ENCODE data around the gene PI4K2A. TPM values are rescaled to one million over a fixed set of nuclear protein-coding genes. Genes with fewer than 3 reads are reported as not detected.
A peak's percentile ranks its signal among the peaks of the same experiment; 100 is the strongest.

Gene PI4K2A
- total RNA-seq, 3 donors from 2014 or later = 11.2 to 13.7 (median 11.7) TPM

DNA sequence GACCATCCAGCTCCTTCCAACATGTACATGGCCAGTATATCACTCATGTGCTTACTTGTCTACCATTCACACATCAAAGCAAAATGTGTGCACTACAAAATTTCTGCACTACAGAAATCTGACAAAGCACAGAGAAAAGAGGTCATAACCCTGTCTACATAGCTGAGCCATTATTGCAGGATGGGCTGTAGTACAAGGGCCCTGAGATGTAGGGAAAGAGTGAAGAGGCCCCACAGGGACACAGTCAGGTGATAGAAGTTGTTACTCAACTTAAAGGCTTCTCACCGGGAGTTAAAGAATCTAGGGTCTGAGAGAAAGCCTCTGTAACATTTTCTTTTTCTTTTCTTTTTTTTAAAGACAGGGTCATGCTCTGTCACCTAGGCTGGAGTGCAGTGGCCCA lies 29.1 kb downstream of the PI4K2A start:
- Histone ChIP-seq H3K9me3 (no peaks in the 10 kb centered on the region), H3K4me3 (no peak overlapping the region), H3K4me1 (ENCODE audit: low read depth) (no peaks in the 10 kb centered on the region), H3K36me3 (ENCODE audit: low read depth) (no peaks in the 10 kb centered on the region)
- TF ChIP-seq, protein P1, sequence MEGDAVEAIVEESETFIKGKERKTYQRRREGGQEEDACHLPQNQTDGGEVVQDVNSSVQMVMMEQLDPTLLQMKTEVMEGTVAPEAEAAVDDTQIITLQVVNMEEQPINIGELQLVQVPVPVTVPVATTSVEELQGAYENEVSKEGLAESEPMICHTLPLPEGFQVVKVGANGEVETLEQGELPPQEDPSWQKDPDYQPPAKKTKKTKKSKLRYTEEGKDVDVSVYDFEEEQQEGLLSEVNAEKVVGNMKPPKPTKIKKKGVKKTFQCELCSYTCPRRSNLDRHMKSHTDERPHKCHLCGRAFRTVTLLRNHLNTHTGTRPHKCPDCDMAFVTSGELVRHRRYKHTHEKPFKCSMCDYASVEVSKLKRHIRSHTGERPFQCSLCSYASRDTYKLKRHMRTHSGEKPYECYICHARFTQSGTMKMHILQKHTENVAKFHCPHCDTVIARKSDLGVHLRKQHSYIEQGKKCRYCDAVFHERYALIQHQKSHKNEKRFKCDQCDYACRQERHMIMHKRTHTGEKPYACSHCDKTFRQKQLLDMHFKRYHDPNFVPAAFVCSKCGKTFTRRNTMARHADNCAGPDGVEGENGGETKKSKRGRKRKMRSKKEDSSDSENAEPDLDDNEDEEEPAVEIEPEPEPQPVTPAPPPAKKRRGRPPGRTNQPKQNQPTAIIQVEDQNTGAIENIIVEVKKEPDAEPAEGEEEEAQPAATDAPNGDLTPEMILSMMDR (IDR thresholded peaks at IDR 0.05) = no peak
- intact Hi-C loops (cut with DNase I, micrococcal nuclease) = no loop called here
- ATAC-seq (no peak), DNase-seq (no peak)

DNA sequence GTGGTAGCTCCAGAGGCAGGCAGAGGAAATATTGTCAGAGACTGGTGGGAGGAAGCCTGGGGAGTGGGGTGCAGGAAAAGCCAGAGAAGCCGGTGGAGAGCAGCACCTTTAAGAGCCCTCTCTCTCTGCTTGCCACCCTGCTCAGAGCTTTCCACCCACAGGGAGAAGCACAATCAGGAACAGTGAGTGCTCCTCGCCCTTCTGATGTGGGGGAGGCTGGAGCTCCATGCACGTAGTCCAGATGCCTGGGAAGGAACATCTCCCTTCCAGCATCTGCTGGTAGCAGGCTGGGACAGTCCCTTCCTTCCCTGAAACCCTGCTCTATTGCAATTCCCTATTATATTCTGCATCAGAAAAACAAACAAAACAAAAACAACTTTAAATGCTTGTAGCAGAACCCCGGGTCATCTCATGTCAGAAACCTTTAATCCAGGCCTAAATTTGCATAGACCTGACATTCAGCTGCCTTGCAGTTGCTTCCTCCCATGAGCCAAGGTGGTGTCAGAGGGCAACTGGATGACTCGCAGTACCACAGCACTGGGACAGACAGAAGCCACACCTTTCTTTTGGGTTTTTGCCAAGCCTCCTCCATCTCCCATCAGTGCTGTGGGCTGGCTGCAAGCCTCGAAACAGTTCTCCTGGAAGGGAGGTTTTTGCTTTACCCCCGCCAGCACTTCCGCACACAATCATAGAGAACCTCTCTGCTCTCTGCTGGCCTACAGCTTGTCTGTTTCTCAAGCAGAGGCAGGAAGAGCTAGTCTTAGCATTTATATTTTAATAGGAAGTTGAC lies 33.5 kb downstream of the PI4K2A start:
- TF ChIP-seq, protein P1 (IDR thresholded peaks at IDR 0.05) = no peak
- DNase-seq (no peak), ATAC-seq (peak; percentile 15)
- intact Hi-C loops (cut with DNase I, micrococcal nuclease) = no loop called here
- Histone ChIP-seq H3K4me3 (no peak overlapping the region), H3K36me3 (ENCODE audit: low read depth) (no peaks in the 10 kb centered on the region), H3K4me1 (ENCODE audit: low read depth) (no peaks in the 10 kb centered on the region), H3K9me3 (no peaks in the 10 kb centered on the region)

DNA sequence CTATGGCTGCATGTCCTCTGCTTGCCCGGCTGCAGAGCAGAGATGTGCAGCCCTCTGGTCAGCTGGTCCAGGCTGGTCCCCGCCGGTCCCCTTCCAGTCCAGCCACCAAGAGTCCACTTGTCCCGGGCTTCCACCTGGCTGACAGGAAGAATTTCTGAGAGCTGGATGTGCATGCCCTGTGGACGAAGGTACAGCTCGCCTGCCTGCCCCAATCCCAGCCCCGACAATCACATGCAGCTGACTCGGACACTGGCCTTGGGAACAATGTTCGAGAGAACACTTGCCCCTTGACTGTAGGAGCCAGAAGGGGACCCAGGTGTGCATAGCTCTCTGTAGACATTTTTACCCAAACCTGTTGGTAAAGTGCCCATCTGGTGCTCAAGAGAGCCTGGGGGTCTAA lies 34.8 kb downstream of the PI4K2A start:
- intact Hi-C loops (cut with DNase I, micrococcal nuclease) = no loop called here
- Histone ChIP-seq H3K36me3 (ENCODE audit: low read depth) (no peaks in the 10 kb centered on the region), H3K4me3 (no peak overlapping the region), H3K4me1 (ENCODE audit: low read depth) (no peaks in the 10 kb centered on the region), H3K9me3 (no peaks in the 10 kb centered on the region)
- TF ChIP-seq, protein P1 (IDR thresholded peaks at IDR 0.05) = no peak
- DNase-seq (no peak), ATAC-seq (no peak)

DNA sequence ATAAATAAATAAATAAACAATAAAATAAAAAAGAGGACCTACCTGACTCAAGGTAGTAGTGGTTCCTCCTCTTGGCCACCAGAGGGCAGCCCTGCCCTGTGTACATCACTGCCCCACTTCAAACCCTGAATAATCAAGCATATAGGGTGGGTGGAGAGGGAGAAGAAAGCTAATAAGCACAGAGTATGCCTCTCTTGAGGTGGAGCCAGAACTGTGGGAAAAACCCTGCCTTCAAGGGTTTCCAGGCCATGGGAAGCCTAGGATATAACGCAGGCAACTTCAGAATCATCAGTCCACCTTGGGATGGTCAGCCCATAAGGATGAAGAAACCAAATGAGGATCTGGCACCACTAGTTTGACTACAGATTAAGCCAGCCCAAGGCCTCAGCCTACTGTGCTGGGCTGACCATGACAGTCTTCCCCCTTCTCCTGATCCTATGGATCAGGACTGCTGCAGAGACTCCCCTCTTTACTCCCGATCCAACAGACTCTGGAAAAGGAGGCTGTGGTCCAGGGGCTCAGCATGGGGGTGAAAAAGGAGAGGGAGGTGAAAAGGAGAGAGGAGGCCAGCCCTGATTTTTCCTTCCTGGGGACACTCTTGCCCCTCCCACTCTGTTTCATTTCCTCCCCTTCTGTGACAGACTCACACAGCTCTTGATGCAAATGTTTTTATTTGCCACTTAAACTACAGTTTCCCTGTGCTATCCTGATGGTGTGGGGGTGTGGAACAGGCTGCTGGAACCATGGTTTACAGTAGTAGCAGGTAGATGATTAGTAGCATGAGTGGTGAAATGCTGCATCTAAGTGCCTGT lies 36.5 kb downstream of the PI4K2A start:
- peaks cover 2% of the 10 kb centered on the region for H3K4me1 ChIP-seq (ENCODE audit: low read depth)
- DNase-seq (peak in 1 of 3 donors; percentile 45), ATAC-seq (peak; percentile 84)
- intact Hi-C loops (cut with DNase I, micrococcal nuclease) = no loop called here
- TF ChIP-seq, protein P1 (IDR thresholded peaks at IDR 0.05) = peak; percentile 74
- H3K4me3 ChIP-seq = no peak overlapping the region
- no peaks in the 10 kb centered on the region for H3K9me3 ChIP-seq
- H3K36me3 ChIP-seq (ENCODE audit: low read depth) = no peaks in the 10 kb centered on the region

DNA sequence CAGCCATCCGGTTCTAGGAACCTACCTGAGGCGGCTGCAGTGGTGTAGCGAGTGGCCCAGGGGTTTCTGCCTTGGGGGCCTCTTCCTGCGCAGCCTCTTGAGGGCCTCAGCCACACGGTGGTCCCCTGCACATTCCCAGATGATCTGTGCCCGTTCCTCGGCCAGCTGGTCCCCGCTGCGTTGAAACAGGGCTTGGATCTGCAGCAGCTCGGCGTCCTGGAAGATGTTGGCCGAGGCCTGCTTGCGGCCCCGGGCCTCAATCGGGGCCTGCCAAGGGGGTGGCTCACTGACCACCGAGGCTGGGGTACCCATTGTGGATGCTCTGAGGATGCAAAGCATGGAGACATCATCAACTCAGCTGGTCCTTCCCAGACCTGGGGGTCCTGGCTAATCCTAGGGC lies 39.1 kb downstream of the PI4K2A start:
- H3K4me1 ChIP-seq (ENCODE audit: low read depth) = peaks cover 23% of the 10 kb centered on the region
- no peak overlapping the region for H3K4me3 ChIP-seq
- no peak for DNase-seq
- H3K36me3 ChIP-seq (ENCODE audit: low read depth) = no peaks in the 10 kb centered on the region
- H3K9me3 ChIP-seq = no peaks in the 10 kb centered on the region
- intact Hi-C loops (cut with DNase I, micrococcal nuclease) = no loop called here
- no peak for ATAC-seq
- TF ChIP-seq, protein P1 (IDR thresholded peaks at IDR 0.05) = no peak

All from mucosa of descending colon (tissue), 3 donors.